Measurements from ENCODE around the gene STX16.

Gene STX16

GRCh38 chr20:58697201-58697866, 46.3 kb downstream of the STX16 start:
- no peak for DNase-seq (ENCODE audit: low spot score)

- no peak for DNase-seq (ENCODE audit: low spot score)
Measured at GRCh38 chr20:58697867-58698703, 47.0 kb downstream of the STX16 start.

GRCh38 chr20:58698741-58699622, 47.9 kb downstream of the STX16 start:
- DNase-seq (ENCODE audit: low spot score) = no peak

- no peak for DNase-seq (ENCODE audit: low spot score)
Measured at GRCh38 chr20:58699623-58700107, 48.6 kb downstream of the STX16 start.

- no peak for DNase-seq (ENCODE audit: low spot score)
Measured at GRCh38 chr20:58700121-58700821, 49.2 kb downstream of the STX16 start.

GRCh38 chr20:58700823-58701222, 49.7 kb downstream of the STX16 start:
- DNase-seq (ENCODE audit: low spot score) = no peak

- DNase-seq (ENCODE audit: low spot score) = no peak
Measured at GRCh38 chr20:58701431-58702160, 50.5 kb downstream of the STX16 start.

GRCh38 chr20:58702161-58702510, 51.1 kb downstream of the STX16 start:
- DNase-seq (ENCODE audit: low spot score) = no peak

- no peak for DNase-seq (ENCODE audit: low spot score)
Measured at GRCh38 chr20:58702859-58703648, 52.0 kb downstream of the STX16 start.

- DNase-seq (ENCODE audit: low spot score) = no peak
Measured at GRCh38 chr20:58703765-58704371, 52.8 kb downstream of the STX16 start.

GRCh38 chr20:58705208-58705926, 54.3 kb downstream of the STX16 start:
- no peak for DNase-seq (ENCODE audit: low spot score)

- no peak for DNase-seq (ENCODE audit: low spot score)
Measured at GRCh38 chr20:58706150-58706892, 55.2 kb downstream of the STX16 start.

GRCh38 chr20:58706975-58707681, 56.0 kb downstream of the STX16 start:
- no peak for DNase-seq (ENCODE audit: low spot score)

- DNase-seq (ENCODE audit: low spot score) = no peak
Measured at GRCh38 chr20:58707770-58708169, 56.7 kb downstream of the STX16 start.

GRCh38 chr20:58708246-58708931, 57.3 kb downstream of the STX16 start:
- DNase-seq (ENCODE audit: low spot score) = peak; percentile 4

- DNase-seq (ENCODE audit: low spot score) = no peak
Measured at GRCh38 chr20:58709013-58709702, 58.1 kb downstream of the STX16 start.

GRCh38 chr20:58709703-58710039, 58.6 kb downstream of the STX16 start:
- peak; percentile 4 for DNase-seq (ENCODE audit: low spot score)
